K562 (cell line): ENCODE results near the gene PSAP. TPM values are rescaled to one million over a fixed set of nuclear protein-coding genes. Genes with fewer than 3 reads are reported as not detected.

ENCODE experiments used
- DACH1 ChIP-seq: fragments of 450-650 bp; IDR thresholded peaks from 2 replicates; pipeline ENCODE4 v1.6.1; 2018; ENCODE audit not compliant: partially characterized antibody
- FOXA1 ChIP-seq: fragments of 450-650 bp; IDR thresholded peaks from 2 replicates; pipeline ENCODE4 v1.6.1; 2016; ENCODE audit warnings: mild to moderate bottlenecking, borderline replicate concordance
- KLF10 ChIP-seq: fragments of 250-450 bp; sonication (Bioruptor Pico); IDR thresholded peaks from 2 replicates; pipeline ENCODE4 v1.6.1; 2021; ENCODE audit warnings: matching md5 sums
- MCM2 ChIP-seq: fragments of 450-650 bp; IDR thresholded peaks from 2 replicates; pipeline ENCODE4 v1.6.1; 2017; ENCODE audit warnings: low read depth, mild to moderate bottlenecking
- PATZ1 ChIP-seq: fragments of 250-450 bp; sonication (Bioruptor Pico); IDR thresholded peaks from 2 replicates; pipeline ENCODE4 v1.5.0; 2020; ENCODE audit warnings: mild to moderate bottlenecking, borderline replicate concordance
- PRDM10 ChIP-seq: fragments of 450-650 bp; IDR thresholded peaks from 2 replicates; pipeline ENCODE4 v1.6.1; 2018; ENCODE audit not compliant: partially characterized antibody
- RBM22 ChIP-seq: fragments of 200-400 bp; formaldehyde crosslinking; IDR thresholded peaks from 2 replicates; pipeline ENCODE4 v1.6.1; 2018; ENCODE audit warnings: low read length, low read depth; ENCODE audit not compliant: poor library complexity, severe bottlenecking
- RBM25 ChIP-seq: fragments of 200-400 bp; formaldehyde crosslinking; IDR thresholded peaks from 2 replicates; pipeline ENCODE4 v1.6.1; 2018; ENCODE audit warnings: low read length, low read depth, moderate library complexity; ENCODE audit not compliant: severe bottlenecking
- SIRT6 ChIP-seq: IDR thresholded peaks from one replicate; pipeline ENCODE4 v1.6.1; 2012; ENCODE audit warnings: low read depth, mild to moderate bottlenecking, control low read depth, inconsistent platforms, low read length, moderate library complexity
- VEZF1 ChIP-seq: fragments of 200-800 bp; sonication (Bioruptor generic); IDR thresholded peaks from 2 replicates; pipeline ENCODE4 v1.6.1; 2017; ENCODE audit warnings: missing genetic modification characterization, missing compliant biosample characterization
- YY1 ChIP-seq, 3 experiments: IDR thresholded peaks; 2 replicates each; pipeline ENCODE4 v1.6.1; 2011; ENCODE audit warnings: low read length in 2 of 3, mild to moderate bottlenecking in 2 of 3, moderate library complexity in 2 of 3, borderline replicate concordance in 1 of 3, control low read depth in 1 of 3, low read depth in 1 of 3; ENCODE audit not compliant: insufficient read depth in 3 of 3, insufficient replicate concordance in 2 of 3, control insufficient read depth in 1 of 3, insufficient read length in 1 of 3; ENCODE audit errors: extremely low read depth in 1 of 3
- ZBTB2 ChIP-seq: fragments of 450-650 bp; IDR thresholded peaks from 2 replicates; pipeline ENCODE4 v1.6.1; 2016; ENCODE audit warnings: antibody characterized with exemption
- ZNF280A ChIP-seq: fragments of 450-650 bp; IDR thresholded peaks from 2 replicates; pipeline ENCODE4 v1.6.1; 2018; ENCODE audit warnings: mild to moderate bottlenecking, low read depth; ENCODE audit not compliant: partially characterized antibody
- ZNF79 ChIP-seq: fragments of 250-450 bp; sonication (Bioruptor Pico); IDR thresholded peaks from 2 replicates; pipeline ENCODE4 v1.4.0; 2020; ENCODE audit warnings: low read depth, mild to moderate bottlenecking, moderate library complexity
- polyA plus RNA-seq, 8 experiments: library from polyadenylated mRNA; depleted of rRNA in 4 of 8; stranded (reverse) in 5 of 8; unstranded in 3 of 8; fragments of >200 nt; fragmentation: Nextera tagmentation in 2 of 8; fragmentation: Illumina TruSeq in 1 of 8; extraction: Ambion mirVana in 2 of 8; extraction: Trizol in 1 of 8; gene quantifications; 2 replicates each; pipeline versions ENCODE4 v1.2.1 to v1.2.3, GENCODE V29; 2011 to 2014; ENCODE audit warnings: inconsistent platforms in 1 of 8, missing spikeins in 1 of 8
- total RNA-seq, 7 experiments: library from RNA; depleted of rRNA in 6 of 7; stranded (reverse); fragments of >200 nt in 6 of 7; fragmentation: Illumina TruSeq in 2 of 7; extraction: Trizol in 2 of 7; gene quantifications; 2 replicates each; pipeline versions ENCODE4 v1.2.1 to v1.2.3, GENCODE V29; 2011 to 2021; ENCODE audit warnings: low replicate concordance in 1 of 7

The PSAP gene
- total and polyA plus RNA-seq, 9 of the 15 experiments (the other 6 are each of a cell fraction or from before 2014, with no cell fraction given) = 245 to 700 (median 429) TPM

GRCh38 chr10:71817831-71818655 lies 33.0 kb downstream of the PSAP start (continued):
- TF ChIP-seq VEZF1 (CRISPR knock-in tag) (no peak), ZBTB2 (no peak), DACH1 (no peak), RBM25 (no peak), RBM22 (peak; percentile 95), MCM2 (no peak), ZNF280A (no peak), PRDM10 (peak; percentile 21), PATZ1 (no peak), ZNF79 (no peak), KLF10 (CRISPR knock-in tag) (no peak), YY1 (IDR thresholded peaks at IDR 0.05; ENCODE audit: borderline replicate concordance in 1 of 3, control insufficient read depth in 1 of 3, extremely low read depth in 1 of 3, insufficient read depth in 3 of 3, insufficient read length in 1 of 3, insufficient replicate concordance in 2 of 3, low read depth in 1 of 3, low read length in 2 of 3) (no peak), SIRT6 (no peak), FOXA1 (no peak)
